ENCODE measurements around the gene TMEM61.

DNA sequence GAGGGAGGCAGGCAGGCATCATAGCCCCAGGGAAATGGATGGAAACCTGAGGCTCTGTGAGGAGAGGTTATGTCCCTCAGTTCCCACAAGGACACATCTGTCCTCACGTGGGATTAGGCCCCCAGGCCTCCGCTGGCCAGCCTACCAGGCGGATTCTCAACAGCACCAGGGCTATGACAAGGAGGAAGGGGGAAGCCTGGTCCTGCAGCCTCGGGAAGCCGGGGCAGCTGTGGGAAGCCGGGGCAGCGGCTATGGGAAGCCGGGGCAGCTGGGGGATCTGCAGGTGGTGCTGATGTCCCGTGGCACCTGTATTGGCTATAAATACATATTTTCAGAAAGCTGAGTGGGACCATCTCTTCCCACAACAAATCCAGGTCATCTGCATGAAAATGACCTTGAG is 38.0 kb downstream of the TMEM61 start:
- TF ChIP-seq POLR2AphosphoS5 (IDR thresholded peaks at IDR 0.05; ENCODE audit: borderline replicate concordance, low read depth, low read length): no peak
- TF ChIP-seq FOXP2 (optimal IDR thresholded peaks at IDR 0.05; ENCODE audit: control extremely low read depth, extremely low read length, insufficient read depth): no peak
